ENCODE results near the gene LMBRD1. TPM values are rescaled to one million over a fixed set of nuclear protein-coding genes. Genes with fewer than 3 reads are reported as not detected.
"Not testable (repeated sequence)": the region's sequence is repeated elsewhere in the genome, so short reads cannot be mapped to it uniquely, and the experiment has no call there.

The LMBRD1 gene
- total RNA-seq (2014; rRNA removed; shearing (Covaris generic)), result 25.1 and 26.3 TPM in 2 replicates
- 8.7 and 14.0 TPM in 2 replicates for polyA plus RNA-seq (2014; cell fraction: nucleus; rRNA removed)

DNA sequence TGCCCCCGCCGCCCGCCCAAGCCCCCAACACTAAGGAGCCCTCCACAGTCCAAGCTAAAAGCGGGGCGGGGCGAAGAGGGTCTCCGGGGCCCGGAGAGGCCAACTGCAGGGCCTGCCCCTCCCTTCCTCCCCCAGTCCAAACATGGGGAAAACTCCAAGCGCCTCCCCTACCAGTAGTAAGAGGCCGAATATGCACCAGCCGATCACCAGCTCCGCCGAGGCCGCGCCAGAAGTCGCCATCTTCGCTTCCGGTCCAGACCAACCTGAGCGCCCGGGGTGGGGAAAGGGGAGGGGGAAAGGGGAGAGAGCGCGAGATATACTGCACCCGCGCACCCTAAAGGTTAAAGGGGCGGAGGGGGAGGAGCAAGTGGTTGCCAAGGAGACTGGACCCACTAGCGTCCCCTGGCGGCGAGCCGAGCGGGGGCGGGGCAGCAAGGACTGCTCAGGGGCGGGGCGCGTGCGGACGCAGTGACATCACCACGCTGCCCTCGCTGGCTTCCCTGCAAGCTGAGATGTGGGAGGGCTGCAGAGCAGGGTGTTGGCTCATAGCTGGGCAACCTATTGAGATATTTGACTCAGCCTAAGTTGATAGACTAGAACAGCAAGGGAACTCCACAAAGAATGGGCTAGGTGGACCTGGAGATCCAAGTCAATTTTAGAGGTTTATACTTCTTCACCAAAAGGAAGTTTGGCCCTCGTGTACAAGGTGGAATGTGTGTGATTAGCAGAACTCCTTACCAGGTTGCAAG, at the start of gene LMBRD1:
TSS of gene LMBRD1 (minus strand) at position 369 of the 749 bp plus-strand sequence. CDS start at position 240, 129 bp downstream.
- peak; percentile 86 for DNase-seq (ENCODE audit: extremely low read depth, low read depth)

DNA sequence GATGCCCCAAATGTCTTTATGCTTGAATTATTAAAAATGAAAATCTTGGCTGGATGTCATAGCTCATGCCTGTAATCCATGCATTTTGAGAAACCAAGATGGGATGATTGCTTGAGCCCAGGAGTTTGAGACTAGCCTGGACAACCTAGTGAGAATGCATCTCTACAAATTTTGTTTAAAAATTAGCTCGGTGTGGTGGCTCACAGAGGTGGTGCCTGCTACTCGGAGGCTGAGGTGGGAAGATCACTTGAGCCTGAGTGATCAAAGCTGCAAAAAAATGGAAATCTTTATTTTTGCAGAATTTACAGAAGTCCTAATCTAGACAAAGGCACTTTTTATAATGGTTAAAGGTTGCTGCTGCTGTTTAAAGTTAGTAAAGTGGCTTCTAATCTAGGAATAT, 49.5 kb upstream of the LMBRD1 start:
- no peak for DNase-seq (ENCODE audit: extremely low read depth, low read depth)

DNA sequence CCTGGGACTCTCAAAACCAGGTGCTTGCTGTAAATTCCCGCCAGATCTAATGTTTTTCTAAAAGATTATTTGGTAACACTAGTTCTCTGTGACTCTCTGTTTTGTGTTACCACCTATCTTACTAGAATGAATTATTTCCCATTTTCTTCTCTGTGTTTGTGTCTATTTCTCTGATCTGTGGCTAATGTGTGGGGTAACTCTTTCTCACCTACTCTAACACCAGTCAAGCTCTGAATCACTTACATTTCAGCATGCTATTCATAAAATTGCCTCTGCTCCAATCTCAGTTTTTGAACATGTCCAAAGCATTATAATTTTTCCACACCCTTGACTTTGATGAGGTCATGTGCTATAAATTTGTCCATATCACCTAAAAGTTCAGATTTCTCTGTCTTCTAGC, 46.4 kb upstream of the LMBRD1 start:
- no peak for DNase-seq (ENCODE audit: extremely low read depth, low read depth)

DNA sequence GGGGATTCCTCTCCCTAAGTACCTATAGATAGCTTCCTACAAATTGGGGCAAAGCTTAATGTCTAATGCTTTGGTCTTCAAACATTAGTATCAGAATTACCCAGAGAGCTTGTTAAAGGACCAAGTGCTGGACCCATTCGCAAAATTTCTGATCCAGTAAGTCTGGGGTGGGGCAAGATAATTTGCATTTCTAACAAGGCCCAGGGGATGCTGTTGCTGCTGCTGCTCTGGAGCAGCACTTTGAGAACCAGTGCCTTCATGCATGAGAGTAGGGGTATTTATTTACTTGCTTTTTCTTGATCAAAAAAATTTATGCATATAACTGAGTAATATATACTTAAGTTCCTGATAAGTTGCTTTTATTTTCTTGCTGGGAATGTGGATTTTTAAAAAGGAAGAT, 45.1 kb upstream of the LMBRD1 start:
- no peak for DNase-seq (ENCODE audit: extremely low read depth, low read depth)

DNA sequence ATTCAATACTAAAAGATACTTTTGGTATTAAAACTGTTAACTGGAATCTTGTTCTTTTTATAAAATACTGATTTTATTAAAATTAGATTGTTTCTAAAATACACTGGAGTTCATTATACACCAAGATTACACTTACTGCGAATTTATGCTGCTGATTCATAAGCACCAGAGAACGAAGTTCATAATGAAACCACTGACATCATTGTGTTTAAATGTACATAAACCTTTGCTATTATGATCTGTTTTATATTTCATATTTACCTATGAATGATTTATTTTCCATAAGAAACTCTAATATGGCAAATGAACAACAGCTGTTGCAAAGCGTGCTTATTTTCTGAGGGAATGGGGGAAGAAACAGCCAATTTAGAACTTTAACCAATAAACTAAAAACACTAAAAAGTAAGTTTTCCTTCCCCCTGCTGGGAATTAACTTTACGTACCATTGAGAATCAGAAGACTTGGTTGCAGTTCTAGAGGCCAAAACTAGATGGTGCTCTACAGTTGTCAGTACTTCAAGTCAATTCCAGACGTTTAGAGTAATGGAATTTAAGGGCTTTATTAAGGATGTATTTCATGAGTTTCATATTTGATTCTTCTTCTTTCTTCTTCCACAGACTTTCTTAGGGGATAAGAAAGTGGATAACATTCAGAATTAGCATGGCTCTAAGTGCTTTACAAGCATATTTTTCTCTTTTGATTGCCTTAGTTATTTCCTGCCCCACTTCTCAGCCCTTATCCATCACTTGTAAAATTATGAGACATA, 38.8 kb upstream of the LMBRD1 start:
- DNase-seq (ENCODE audit: extremely low read depth, low read depth), result peak; percentile 32

DNA sequence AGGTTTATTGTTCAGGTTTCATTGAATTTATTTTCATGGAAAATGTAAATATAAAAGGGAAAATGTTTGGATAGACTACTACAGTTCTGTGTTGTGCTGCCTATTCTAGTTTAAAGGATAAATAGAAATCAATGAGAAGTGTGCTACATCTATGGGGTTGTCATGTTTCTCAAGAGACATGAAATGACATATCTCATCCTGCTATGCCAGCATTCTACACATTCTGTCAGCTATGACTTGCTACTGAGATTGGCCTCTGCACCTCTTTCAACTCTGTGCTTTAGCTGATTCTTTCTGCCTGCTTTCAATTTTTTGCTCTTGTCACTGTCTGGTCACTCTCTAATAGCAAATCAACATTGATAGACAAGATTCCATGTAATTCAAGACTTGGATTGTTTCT, 35.7 kb upstream of the LMBRD1 start:
- DNase-seq (ENCODE audit: extremely low read depth, low read depth), result no peak

DNA sequence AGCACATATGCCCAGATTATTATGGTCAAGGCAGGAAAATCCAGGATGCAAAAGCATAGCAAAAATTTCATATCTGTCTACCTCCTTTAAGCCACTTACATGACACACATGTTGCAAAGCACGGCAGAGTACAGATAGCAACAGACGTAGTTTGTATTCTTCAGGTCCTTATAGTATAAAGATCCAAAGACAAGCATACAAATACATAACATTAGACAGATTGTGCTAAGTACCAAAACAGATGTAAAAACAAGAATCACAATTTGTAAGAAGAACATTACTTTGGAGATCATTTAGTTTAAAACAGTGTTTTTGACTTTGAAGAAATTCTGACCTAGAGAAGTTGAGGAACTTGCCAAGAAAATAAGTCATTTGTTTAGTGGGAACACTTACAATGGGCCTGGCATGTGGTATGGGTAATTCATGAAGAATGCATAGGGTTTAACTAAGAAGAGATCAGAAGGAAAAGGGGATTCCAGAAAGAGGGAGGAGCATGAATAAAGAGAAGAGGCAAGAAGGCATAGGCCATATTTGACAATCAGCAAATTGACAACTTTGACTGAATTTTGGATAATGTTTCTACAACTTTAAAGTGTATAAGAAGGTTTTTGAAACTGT, 30.6 kb upstream of the LMBRD1 start:
- DNase-seq (ENCODE audit: extremely low read depth, low read depth), result no peak

DNA sequence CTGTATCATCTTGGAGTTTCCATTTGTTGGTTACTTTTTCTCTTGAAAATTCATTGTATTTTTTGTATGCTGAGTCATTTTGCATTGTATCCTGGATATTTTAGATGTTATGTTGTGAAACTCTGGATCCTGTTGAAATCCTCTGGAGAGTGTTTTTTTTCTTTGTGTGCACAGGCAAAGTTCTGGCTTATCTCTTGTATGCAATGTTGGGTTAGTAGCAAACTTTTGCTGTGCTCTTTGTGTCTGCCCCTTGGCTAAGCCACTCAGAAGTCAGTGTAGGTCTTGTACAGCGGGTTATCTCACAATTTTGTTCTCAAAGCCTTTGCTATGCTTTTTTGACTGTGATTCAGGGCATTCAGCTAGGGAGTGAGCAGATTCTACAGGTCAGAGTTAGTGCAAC, 29.1 kb upstream of the LMBRD1 start:
- no peak for DNase-seq (ENCODE audit: extremely low read depth, low read depth)

DNA sequence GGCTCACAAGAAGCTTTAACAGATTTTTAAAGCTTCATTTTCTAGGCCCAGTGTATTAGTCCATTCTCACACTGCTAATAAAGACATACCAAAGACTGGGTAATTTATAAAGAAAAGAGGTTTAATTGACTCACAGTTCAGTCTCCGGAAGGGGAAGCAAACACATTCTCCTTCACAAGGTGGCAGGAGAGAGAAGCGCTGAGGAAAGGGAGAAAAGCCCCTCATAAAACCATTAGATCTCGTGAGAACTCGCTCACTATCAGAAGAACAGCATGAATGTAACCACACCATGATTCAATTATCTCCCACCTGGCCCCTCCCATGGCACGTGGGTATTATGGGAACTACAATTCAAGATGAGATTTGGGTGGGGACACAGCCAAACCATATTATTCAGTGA, 27.5 kb upstream of the LMBRD1 start:
- not testable (repeated sequence) for DNase-seq (ENCODE audit: extremely low read depth, low read depth)

DNA sequence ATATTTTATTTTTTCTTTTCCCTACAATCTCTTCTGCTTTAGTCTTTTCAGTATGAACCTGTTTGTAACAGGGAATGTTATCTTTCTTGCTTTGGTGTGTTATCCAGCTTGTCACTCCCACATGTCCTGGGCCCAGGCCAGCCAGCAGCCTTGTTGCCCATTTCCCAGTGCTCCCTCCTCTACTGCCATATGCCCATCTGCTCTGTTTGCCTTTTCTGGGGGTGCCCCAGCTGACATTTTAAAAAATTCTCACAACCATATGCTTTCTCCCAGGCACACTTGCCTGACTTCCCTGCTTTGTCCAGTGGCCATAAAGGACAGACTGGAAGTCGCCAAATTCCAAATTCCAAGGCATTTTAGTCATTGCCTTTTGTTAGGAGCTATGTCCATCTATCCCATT, 23.6 kb upstream of the LMBRD1 start:
- no peak for DNase-seq (ENCODE audit: extremely low read depth, low read depth)

DNA sequence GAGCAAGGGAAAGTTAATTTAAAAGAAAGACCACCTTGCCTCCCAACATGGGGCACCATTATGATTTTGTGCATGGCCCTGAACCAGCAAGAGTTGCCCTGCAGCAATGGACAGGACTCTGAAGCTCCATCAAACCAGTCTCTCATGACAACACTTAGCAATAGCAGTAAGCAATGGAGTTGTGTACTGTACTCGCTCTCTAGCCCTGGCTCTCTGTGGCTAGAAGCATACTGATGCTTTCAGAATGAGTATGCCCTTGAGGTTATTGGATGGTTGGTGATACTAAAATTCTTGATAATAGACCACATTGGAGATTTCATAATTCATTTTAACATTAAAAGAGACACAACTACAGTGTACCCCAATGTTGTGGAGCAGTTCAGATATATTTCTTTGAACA, 23.2 kb upstream of the LMBRD1 start:
- no peak for DNase-seq (ENCODE audit: extremely low read depth, low read depth)

DNA sequence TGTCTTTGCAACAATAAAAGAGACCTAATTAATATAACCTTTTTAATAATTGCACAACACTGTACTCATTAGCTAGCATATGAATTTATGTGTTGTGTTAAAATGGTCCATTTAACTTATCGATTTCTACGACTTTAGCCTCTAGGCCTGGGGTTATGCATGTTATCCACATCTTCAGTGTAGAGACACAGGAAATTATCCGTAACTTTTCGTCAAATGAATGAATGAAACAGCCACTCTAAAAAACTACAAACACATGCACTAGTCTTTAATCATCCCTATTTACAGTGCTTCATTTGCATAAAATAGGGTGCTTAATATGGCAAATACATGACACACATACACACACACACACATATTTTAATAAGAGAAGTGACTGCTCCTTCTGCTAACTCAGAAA, 22.3 kb upstream of the LMBRD1 start:
- DNase-seq (ENCODE audit: extremely low read depth, low read depth), result no peak

DNA sequence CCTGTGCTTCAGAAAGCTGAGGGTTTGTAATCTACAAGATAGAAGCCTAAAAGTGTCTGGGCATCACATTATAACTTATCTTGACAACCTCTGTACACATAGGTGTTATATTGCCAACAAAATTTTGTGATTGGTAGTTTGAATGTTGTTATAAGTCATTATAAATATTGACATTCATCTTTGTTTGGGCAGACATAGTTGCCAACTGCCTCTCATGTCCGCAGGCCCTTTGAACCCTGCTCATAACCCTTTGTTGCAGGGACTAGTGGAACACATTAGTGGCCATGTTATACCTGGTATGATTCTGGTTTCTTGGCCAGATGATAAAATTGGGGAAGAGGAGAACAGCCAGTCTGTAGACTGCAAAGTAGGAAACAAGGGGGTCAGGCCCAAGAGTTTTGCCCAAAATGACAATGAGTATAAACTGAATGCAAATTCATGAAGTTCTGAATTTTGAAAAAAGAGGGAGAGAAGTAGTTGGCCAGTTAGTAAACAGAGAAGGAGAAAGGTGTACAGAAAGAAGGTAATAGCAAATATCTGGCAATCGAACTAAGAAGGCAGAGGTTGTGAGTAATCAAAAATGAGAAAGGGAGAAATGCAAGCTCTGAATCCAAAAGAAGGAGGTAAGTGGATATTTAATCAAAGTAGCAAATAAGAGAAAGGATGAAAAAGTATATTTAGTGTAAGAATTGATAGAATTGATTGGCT, 21.6 kb upstream of the LMBRD1 start:
- no peak for DNase-seq (ENCODE audit: extremely low read depth, low read depth)

DNA sequence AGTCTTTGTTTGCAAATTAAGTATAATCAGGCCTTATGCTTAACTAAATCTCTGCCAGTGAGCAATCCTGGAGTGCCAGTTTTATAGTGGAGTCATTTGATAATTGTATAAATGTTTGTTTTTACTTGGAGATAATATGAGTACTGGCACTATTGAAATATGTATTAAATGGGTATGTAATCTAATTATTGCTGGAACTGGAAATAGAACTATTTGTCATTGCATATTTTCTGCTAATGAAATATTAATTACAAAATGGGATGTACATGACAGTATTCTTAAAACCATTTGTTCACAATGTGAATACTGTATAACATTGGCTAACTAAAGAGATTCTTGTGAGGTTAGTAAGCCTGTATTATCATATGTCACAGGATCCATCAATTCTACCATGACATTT, 20.5 kb upstream of the LMBRD1 start:
- DNase-seq (ENCODE audit: extremely low read depth, low read depth), result no peak

DNA sequence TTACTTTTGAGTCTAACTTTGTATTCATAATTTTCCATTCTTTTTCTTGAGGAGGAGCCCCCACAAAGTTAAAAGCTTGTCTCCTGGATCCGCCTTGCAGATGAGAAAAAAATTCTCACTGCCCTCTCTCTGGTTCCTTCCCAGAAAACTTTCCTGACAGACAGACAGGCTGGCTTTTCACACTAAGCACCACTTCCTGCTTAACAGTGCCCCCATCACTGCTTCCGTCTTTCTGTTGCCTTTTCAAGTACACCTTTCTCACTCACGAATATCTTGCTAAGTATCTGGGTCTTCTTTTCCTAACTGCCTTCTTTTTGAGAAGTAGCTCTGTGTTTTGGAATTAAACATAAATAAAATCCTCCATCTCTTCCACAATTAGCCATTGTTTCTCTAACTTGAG, 19.8 kb upstream of the LMBRD1 start:
- DNase-seq (ENCODE audit: extremely low read depth, low read depth), result no peak

DNA sequence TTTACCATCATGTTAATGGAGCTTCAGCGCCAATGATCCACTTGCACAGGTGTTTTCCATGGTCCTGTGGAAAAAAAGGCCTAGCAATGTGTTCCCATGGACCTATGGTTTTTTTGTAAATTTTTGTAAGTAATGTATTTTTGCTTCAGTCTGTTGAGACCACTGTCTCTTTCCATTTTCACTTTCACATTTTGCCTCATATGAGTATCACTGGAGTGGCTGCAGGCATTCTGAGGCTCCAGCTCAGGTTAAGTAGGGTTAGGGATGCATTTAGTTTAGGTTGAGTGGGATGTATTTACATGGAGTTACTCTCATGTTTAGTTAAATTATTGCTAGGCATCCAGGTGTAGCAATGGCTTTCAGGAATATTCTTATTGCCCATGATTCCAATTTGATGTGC, 19.2 kb upstream of the LMBRD1 start:
- DNase-seq (ENCODE audit: extremely low read depth, low read depth), result no peak

DNA sequence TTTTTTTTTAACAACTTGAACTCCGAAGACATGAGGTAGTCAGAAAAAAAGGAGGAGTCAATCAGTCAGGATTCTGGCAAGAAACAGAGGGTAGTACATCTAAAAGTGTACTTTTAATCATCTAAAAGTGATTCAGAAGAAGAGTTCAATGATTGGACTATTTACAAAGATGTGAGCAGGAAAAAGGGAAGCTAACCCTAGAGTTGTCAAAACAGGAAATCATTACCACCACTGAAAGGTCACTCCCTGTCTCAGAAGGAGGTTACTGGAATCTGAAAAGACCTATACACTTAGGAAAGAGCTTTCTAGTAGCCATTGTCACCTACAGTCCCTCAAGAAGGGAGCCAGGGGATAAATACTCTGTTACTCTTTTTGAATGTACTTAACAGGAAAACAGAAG, 16.7 kb upstream of the LMBRD1 start:
- DNase-seq (ENCODE audit: extremely low read depth, low read depth), result no peak

DNA sequence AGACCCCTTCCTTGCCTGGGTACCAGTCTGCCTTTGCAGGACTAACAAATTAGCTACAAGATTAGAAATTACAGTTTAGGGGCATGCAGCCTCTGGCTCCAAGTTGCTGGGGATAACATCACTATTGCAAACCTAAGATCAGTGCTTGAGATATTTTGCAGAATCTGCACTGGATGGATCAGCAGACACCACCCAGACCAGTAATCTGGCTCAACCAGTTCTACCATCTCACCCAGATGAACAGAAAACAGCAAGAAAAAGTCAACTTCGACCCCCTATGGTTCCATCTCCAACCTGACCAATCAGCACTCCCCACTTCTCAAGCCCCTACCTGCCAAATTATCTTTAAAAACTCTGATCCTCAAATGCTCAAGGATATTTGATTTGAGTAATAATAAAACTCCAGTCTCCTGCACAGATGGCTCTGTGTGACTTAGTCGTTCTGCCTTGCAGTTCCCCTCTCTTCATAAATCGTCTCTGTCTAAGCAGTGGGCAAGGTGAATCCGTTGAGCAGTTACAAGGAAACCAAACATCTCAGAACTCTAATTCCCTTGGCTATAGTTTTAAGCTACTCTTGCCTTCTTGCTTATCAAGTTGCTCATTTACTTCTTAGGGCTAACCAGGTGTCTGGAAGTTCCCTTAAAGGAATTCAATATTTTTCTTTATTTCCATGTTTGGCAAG, 16.1 kb upstream of the LMBRD1 start:
- DNase-seq (ENCODE audit: extremely low read depth, low read depth), result no peak

DNA sequence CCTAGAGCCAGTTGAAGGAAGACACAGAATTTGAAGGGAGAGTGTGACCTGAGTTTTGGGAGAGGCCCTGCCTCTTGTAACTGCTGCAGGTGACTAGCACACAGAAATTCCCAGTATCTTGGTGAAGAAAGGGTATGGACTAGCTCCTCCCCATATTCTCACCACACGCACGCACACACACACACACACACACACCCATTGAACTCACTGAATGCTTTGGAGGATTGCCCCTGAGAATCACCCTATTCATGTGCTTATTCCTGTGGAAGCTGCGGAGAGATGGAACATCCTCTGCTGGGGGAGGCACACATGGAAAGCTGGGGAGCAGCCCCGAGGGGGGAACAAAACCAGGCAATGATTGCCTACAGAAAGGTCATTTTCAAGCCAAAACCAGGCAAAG, 6.2 kb upstream of the LMBRD1 start:
- no peak for DNase-seq (ENCODE audit: extremely low read depth, low read depth)

DNA sequence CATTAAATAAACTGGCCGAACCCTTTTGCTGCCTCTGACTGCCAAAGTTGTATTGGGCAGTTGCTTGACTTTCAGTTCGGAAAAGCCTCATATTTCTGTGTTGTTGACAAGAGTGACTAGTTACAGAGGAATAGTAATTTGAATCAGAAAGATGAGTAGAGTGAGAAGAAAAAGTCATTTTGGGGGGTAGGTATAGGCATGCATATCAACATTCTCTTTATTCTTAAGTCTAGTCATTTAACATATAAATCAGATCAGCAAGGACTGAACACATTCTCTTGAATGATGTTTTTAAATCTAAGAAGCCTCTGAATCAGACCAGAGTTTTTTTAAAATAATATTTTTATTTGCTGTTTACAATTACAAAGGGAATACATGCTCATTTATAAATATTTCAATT, 4.9 kb upstream of the LMBRD1 start:
- DNase-seq (ENCODE audit: extremely low read depth, low read depth), result no peak

DNA sequence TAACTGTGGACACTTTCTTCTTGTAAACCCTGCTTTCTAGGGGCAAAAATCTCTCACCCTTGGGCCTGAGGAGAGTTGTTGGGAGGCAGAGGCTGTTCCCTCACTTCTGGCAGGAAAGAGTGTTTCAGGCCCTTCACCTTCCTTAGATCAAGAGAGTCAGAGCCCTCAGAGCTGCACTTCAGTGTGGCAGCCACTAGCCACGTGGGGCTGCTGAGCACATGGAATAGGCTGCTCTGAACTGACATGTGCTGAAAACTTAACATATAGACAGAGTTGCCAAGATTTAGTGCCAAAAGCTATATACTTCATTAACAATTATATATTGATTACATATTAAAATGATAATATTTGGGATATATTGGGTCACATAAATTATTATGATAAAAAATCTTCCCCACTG, 4.4 kb upstream of the LMBRD1 start:
- DNase-seq (ENCODE audit: extremely low read depth, low read depth), result no peak
